ENCODE data around the gene PPY.

DNA sequence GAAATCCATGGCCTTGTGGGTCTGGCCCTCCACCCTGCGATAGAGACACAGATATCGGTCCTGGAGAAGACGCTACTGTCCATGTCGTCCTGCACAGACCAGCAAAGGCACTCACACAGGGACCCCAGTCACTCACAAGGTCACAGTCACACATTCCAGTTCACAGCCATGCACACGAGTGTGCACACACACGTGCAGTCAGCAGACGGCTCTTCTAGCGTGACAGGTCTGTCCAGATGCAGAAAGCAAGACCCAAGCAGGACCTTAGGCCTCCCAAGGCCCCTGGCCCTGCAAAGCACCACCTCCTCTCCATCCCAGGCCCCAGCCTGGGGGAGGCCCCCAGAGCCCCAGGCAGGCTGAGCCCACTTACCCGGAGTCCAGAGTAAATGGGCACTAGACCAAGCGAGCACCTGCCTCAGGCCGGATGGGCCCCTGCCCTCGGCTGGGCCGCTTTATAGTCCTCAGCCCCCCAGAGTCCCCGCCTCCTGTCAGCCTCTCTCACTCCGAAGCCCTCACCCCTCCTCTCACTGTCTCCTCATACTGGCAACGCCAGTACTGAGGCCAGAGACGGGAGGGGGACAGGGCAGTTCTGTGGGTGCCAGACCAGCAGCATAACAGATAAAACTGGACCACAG is at the start of gene PPY:
- TF ChIP-seq, protein P1, sequence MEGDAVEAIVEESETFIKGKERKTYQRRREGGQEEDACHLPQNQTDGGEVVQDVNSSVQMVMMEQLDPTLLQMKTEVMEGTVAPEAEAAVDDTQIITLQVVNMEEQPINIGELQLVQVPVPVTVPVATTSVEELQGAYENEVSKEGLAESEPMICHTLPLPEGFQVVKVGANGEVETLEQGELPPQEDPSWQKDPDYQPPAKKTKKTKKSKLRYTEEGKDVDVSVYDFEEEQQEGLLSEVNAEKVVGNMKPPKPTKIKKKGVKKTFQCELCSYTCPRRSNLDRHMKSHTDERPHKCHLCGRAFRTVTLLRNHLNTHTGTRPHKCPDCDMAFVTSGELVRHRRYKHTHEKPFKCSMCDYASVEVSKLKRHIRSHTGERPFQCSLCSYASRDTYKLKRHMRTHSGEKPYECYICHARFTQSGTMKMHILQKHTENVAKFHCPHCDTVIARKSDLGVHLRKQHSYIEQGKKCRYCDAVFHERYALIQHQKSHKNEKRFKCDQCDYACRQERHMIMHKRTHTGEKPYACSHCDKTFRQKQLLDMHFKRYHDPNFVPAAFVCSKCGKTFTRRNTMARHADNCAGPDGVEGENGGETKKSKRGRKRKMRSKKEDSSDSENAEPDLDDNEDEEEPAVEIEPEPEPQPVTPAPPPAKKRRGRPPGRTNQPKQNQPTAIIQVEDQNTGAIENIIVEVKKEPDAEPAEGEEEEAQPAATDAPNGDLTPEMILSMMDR (IDR thresholded peaks at IDR 0.05; ENCODE audit: low read length), result no peak
- TF ChIP-seq EZH2 (IDR thresholded peaks at IDR 0.05; ENCODE audit: borderline replicate concordance, low read length), result no peak
